Loucy (cell line): ENCODE measurements around the gene MYCBPAP.

ENCODE experiments used
- H2AFZ ChIP-seq: fragments of 200-600 bp; sonication (generic); 2 replicates; pipeline ENCODE4 v1.6.0; 2016; ENCODE audit warnings: antibody characterized with exemption, mild to moderate bottlenecking, low read length, moderate library complexity
- H3F3A ChIP-seq: fragments of 200-600 bp; 2 replicates; pipeline ENCODE4 v1.6.0; 2016; ENCODE audit warnings: antibody characterized with exemption, low read depth, mild to moderate bottlenecking
- H3K27me3 ChIP-seq: fragments of 200-600 bp; sonication (generic); 2 replicates; pipeline ENCODE4 v1.6.1; 2014; ENCODE audit warnings: low read length, mild to moderate bottlenecking; ENCODE audit not compliant: insufficient read depth, poor library complexity, severe bottlenecking
- H3K36me3 ChIP-seq: fragments of 200-600 bp; sonication (generic); 2 replicates; pipeline ENCODE4 v1.6.1; 2016; ENCODE audit warnings: low read length; ENCODE audit not compliant: insufficient read depth
- H3K4me1 ChIP-seq: fragments of 200-600 bp; sonication (generic); 2 replicates; pipeline ENCODE4 v1.5.1; 2014; ENCODE audit warnings: low read length, mild to moderate bottlenecking; ENCODE audit not compliant: insufficient read depth, poor library complexity, severe bottlenecking
- H3K4me2 ChIP-seq: fragments of 200-600 bp; sonication (generic); 2 replicates; pipeline ENCODE4 v1.6.0; 2014; ENCODE audit warnings: antibody characterized with exemption, low read length, low read depth, mild to moderate bottlenecking; ENCODE audit not compliant: poor library complexity, severe bottlenecking
- H3K4me3 ChIP-seq: fragments of 200-600 bp; sonication (generic); 2 replicates; pipeline ENCODE4 v1.5.1; 2014; ENCODE audit warnings: low read length, mild to moderate bottlenecking, mixed read lengths; ENCODE audit not compliant: poor library complexity, severe bottlenecking
- H3K79me2 ChIP-seq: fragments of 200-600 bp; sonication (generic); 2 replicates; pipeline ENCODE4 v1.6.1; 2014; ENCODE audit warnings: low read length; ENCODE audit not compliant: insufficient read depth
- H3K9ac ChIP-seq: fragments of 200-600 bp; sonication (generic); 2 replicates; pipeline ENCODE4 v1.6.0; 2014; ENCODE audit warnings: mild to moderate bottlenecking, low read depth, low read length, moderate library complexity; ENCODE audit not compliant: poor library complexity, severe bottlenecking
- H3K9me2 ChIP-seq: fragments of 200-600 bp; sonication (generic); replicated peaks from 2 replicates; pipeline ENCODE4 v1.6.1; 2016; ENCODE audit warnings: low read depth, low read length, mixed read lengths
- H3K9me3 ChIP-seq: fragments of 200-600 bp; sonication (generic); 2 replicates; pipeline ENCODE4 v1.6.1; 2014; ENCODE audit warnings: mild to moderate bottlenecking, antibody characterized with exemption, low read length, low read depth; ENCODE audit not compliant: insufficient read depth
- H4K20me1 ChIP-seq: fragments of 200-600 bp; sonication (generic); 2 replicates; pipeline ENCODE4 v1.6.0; 2014; ENCODE audit warnings: antibody characterized with exemption, low read length, mild to moderate bottlenecking; ENCODE audit not compliant: insufficient read depth, poor library complexity, severe bottlenecking
- CTCF ChIP-seq: fragments of 200-600 bp; sonication (generic); conservative IDR thresholded peaks from 2 replicates; pipeline ENCODE4 v1.5.1; 2014; ENCODE audit warnings: mild to moderate bottlenecking, antibody characterized with exemption, low read length
- EZH2phosphoT487 ChIP-seq: fragments of 200-600 bp; IDR thresholded peaks from 2 replicates; pipeline ENCODE4 v1.6.1; 2018; ENCODE audit warnings: antibody characterized with exemption, mild to moderate bottlenecking, moderate library complexity, borderline replicate concordance

The MYCBPAP gene

GRCh38 chr17:50520483-50520882, 12.2 kb downstream of the MYCBPAP start:
- Histone ChIP-seq H3K4me1 (no peaks in the 10 kb centered on the region), H3K79me2 (no peaks in the 10 kb centered on the region), H2AFZ (no peak overlapping the region), H3K36me3 (no peaks in the 10 kb centered on the region), H3K9ac (no peak overlapping the region), H3K27me3 (no peaks in the 10 kb centered on the region), H3K4me3 (no peak overlapping the region), H3K9me3 (no peaks in the 10 kb centered on the region), H3K9me2 (no peaks in the 10 kb centered on the region), H4K20me1 (no peaks in the 10 kb centered on the region), H3F3A (no peaks in the 10 kb centered on the region), H3K4me2 (no peak overlapping the region)
- TF ChIP-seq EZH2phosphoT487 (no peak), CTCF (no peak)

GRCh38 chr17:50521514-50521913, 13.3 kb downstream of the MYCBPAP start:
- Histone ChIP-seq H3K79me2 (no peaks in the 10 kb centered on the region), H3K4me2 (no peak overlapping the region), H3K4me1 (no peaks in the 10 kb centered on the region), H3K27me3 (no peaks in the 10 kb centered on the region), H3K4me3 (no peak overlapping the region), H4K20me1 (no peaks in the 10 kb centered on the region), H3K9me3 (no peaks in the 10 kb centered on the region), H3K9ac (no peak overlapping the region), H3F3A (no peaks in the 10 kb centered on the region), H3K36me3 (no peaks in the 10 kb centered on the region), H3K9me2 (no peaks in the 10 kb centered on the region), H2AFZ (no peak overlapping the region)
- TF ChIP-seq CTCF (no peak), EZH2phosphoT487 (no peak)

- no peak overlapping the region for H2AFZ ChIP-seq
- H3K27me3 ChIP-seq = no peaks in the 10 kb centered on the region
- no peaks in the 10 kb centered on the region for H4K20me1 ChIP-seq
- H3K36me3 ChIP-seq = no peaks in the 10 kb centered on the region
- H3F3A ChIP-seq = no peaks in the 10 kb centered on the region
- no peaks in the 10 kb centered on the region for H3K4me1 ChIP-seq
- no peak overlapping the region for H3K9ac ChIP-seq
- H3K9me2 ChIP-seq = no peaks in the 10 kb centered on the region
- H3K4me2 ChIP-seq = no peak overlapping the region
- H3K4me3 ChIP-seq = no peak overlapping the region
- TF ChIP-seq CTCF (no peak), EZH2phosphoT487 (no peak)
- no peaks in the 10 kb centered on the region for H3K9me3 ChIP-seq
- H3K79me2 ChIP-seq = no peaks in the 10 kb centered on the region
These were observed 14.5 kb downstream of the MYCBPAP start for GRCh38 chr17:50522766-50523165.
